GM11168 (cell line): Measurements from ENCODE around the gene FAM20A.
"Not testable (repeated sequence)": the region's sequence is repeated elsewhere in the genome, so short reads cannot be mapped to it uniquely, and the experiment has no call there.

ENCODE experiments used
- in situ Hi-C: fragments of 300-500 bp; cut with MboI; formaldehyde crosslinking; loops from one replicate; pipeline ENCODE4 v1.12.0; 2022; ENCODE audit warnings: low sequenced_read_pairs; ENCODE audit not compliant: unreplicated experiment

Gene FAM20A

DNA sequence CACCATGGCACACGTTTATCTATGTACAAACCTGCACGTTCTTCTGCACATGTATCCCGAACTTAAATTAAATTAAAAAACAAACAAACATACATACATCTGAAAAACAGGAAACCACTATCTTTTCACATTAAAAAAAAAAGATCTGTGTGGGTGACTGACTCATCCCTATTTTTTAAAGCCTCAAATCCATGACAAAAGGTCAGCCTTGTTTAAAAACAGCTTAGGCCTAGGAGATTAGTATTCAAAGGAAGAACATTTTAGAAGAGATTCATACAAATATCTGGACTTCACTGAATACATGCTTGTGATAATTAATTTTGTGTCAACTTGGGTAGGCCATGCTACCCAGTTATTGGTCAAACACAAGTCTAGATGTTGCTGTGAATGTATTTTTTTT is 93.6 kb downstream of the FAM20A start:
- in situ Hi-C loops: no loop called here

GRCh38 chr17:68505951-68506350 is 95.2 kb downstream of the FAM20A start:
- in situ Hi-C loops: no loop called here

GRCh38 chr17:68501074-68501473 is 100.1 kb downstream of the FAM20A start:
- in situ Hi-C loops: no loop called here

DNA sequence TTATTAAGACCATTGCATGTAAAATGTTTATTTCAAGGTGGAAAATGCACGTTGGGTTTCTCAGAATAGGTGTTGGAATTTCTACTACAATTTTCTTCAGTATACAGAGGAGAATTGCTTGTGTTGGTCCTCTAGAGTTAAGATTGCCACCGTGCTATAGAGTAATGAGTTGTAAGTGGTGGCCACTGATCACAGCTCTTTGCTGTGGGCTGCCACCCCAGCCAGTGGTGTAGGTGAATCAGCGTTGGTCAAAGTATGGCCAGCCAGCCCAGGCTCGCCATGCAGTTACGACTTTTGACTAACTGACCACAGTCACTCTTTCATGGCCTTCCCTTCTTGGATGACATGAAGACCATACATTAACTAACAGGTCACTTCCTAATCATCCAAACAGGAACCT is 101.6 kb downstream of the FAM20A start:
- in situ Hi-C loops: no loop called here

GRCh38 chr17:68498479-68499326 is 102.5 kb downstream of the FAM20A start:
- in situ Hi-C loops: no loop called here

DNA sequence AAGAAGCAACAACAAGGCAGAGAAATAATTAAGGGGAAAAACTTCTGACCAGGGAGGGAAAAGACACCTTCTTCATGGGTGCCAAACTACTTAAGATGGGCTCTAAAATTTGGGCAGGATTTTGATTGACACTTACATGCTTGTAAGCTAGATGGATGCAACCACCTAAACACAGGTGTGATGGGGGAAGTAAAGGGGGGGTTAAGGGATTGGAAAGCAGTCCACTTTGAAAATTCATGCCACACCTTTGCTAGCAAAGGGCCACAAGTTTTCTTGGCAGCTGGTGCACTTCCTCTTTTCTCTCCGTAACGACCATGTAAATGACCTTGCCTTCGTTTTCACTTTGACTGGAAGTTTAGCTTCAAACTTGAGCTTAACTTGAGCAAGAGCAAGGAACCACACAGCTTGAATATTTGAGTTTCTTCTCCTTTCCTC is 103.3 kb downstream of the FAM20A start:
- in situ Hi-C loops: no loop called here

DNA sequence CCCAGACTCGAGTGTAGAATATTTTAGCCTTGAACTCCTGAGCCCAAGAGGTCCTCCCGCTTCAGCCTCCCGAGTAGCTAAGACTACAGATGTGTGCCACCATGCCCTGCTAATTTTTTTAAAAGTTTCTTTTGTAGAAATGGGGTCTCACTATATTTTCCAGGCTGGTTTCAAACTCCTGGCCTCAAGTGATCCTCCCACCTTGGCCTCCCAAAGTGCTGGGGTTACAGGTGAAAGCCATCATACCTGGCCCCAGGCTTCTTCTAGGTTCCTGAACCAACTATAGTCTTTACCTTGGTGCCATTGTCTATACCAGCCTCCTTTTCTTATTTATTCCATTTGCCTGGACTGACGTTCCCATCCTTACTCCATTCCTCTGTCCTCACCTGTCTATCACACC is 106.1 kb downstream of the FAM20A start:
- in situ Hi-C loops: no loop called here

GRCh38 chr17:68492394-68493054 is 108.6 kb downstream of the FAM20A start:
- in situ Hi-C loops: not testable (repeated sequence)

GRCh38 chr17:68491381-68492231 is 109.6 kb downstream of the FAM20A start:
- in situ Hi-C loops: no loop called here

DNA sequence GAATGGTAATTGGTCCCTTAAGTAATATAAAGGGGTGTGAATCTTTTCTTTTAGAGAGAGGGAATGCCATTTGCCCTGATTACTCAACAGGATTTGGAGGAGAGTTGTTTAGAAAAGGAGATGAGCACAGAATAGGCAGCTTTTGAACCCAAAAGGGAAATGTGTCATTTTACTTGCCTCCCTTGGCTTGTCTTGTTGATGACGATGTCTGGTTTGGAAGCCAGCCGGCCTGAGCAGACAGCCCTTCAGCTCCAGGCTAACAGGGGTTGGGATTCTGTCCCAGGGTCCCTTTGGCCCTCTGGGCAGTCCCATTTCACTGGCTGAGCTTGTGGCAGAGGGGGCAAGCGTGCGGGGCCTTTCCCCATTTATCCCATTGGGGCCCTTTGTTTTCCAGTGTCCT is 111.2 kb downstream of the FAM20A start:
- in situ Hi-C loops: no loop called here
